Upper lobe of left lung (tissue), 4 donors: Measurements from ENCODE around the gene CRB3.

Source experiments
- EP300 ChIP-seq, 4 donors: sonication (generic); formaldehyde crosslinking; IDR thresholded peaks; one replicate each; pipeline ENCODE4 v1.5.1; 2017; ENCODE audit warnings: antibody characterized with exemption in 4 of 4, control low read depth in 2 of 4
- POLR2A ChIP-seq, 4 donors: fragments of 450-650 bp; IDR thresholded peaks; one replicate each; pipeline ENCODE4 v1.5.1; 2016 to 2017; ENCODE audit warnings: antibody characterized with exemption in 4 of 4, mild to moderate bottlenecking in 2 of 4
- POLR2AphosphoS5 ChIP-seq, 2 donors: sonication (generic); formaldehyde crosslinking; IDR thresholded peaks; one replicate each; pipeline ENCODE4 v1.5.1; 2017; ENCODE audit warnings: antibody characterized with exemption in 2 of 2
- TF ChIP-seq, protein P1 (sequence below), 6 experiments: fragments of 450-650 bp in 4 of 6; fragments of 200-600 bp in 2 of 6; sonication (generic) in 2 of 6; IDR thresholded peaks; one replicate each; pipeline ENCODE4 v1.5.1; 2016 to 2019; ENCODE audit warnings: antibody characterized with exemption in 6 of 6

GRCh38 chr19:6431891-6432290 is 32.2 kb upstream of the CRB3 start:
- TF ChIP-seq, protein P1, sequence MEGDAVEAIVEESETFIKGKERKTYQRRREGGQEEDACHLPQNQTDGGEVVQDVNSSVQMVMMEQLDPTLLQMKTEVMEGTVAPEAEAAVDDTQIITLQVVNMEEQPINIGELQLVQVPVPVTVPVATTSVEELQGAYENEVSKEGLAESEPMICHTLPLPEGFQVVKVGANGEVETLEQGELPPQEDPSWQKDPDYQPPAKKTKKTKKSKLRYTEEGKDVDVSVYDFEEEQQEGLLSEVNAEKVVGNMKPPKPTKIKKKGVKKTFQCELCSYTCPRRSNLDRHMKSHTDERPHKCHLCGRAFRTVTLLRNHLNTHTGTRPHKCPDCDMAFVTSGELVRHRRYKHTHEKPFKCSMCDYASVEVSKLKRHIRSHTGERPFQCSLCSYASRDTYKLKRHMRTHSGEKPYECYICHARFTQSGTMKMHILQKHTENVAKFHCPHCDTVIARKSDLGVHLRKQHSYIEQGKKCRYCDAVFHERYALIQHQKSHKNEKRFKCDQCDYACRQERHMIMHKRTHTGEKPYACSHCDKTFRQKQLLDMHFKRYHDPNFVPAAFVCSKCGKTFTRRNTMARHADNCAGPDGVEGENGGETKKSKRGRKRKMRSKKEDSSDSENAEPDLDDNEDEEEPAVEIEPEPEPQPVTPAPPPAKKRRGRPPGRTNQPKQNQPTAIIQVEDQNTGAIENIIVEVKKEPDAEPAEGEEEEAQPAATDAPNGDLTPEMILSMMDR (IDR thresholded peaks at IDR 0.05): no peak
- TF ChIP-seq POLR2A (IDR thresholded peaks at IDR 0.05) (no peak), POLR2AphosphoS5 (IDR thresholded peaks at IDR 0.05) (no peak), EP300 (IDR thresholded peaks at IDR 0.05) (no peak)
